Effector memory CD4-positive, alpha-beta T cell (primary cell): ENCODE measurements around the gene SPATA46.

Experiments used
- DNase-seq, 3 donors: peaks; one replicate each; pipeline ENCODE4 v3.0.0-alpha.2; 2020
- H3K27ac ChIP-seq: 2 replicates; pipeline ENCODE4 v1.7.0; 2013; ENCODE audit warnings: mild to moderate bottlenecking, low read length, moderate library complexity; ENCODE audit not compliant: insufficient read depth, poor library complexity, severe bottlenecking
- H3K27me3 ChIP-seq: replicated peaks from 2 replicates; pipeline ENCODE4 v1.7.0; 2013; ENCODE audit warnings: mild to moderate bottlenecking, low read length; ENCODE audit not compliant: insufficient read depth, control insufficient read depth, poor library complexity, severe bottlenecking
- H3K36me3 ChIP-seq: 2 replicates; pipeline ENCODE4 v1.7.0; 2013; ENCODE audit warnings: mild to moderate bottlenecking, low read length, moderate library complexity; ENCODE audit not compliant: control insufficient read depth, insufficient read depth
- H3K4me1 ChIP-seq: 2 replicates; pipeline ENCODE4 v1.7.0; 2013; ENCODE audit warnings: low read length, mild to moderate bottlenecking; ENCODE audit not compliant: control insufficient read depth, insufficient read depth, poor library complexity, severe bottlenecking
- H3K4me3 ChIP-seq: 2 replicates; pipeline ENCODE4 v1.7.0; 2013; ENCODE audit warnings: low read length, low read depth, mild to moderate bottlenecking; ENCODE audit not compliant: insufficient read depth, poor library complexity, severe bottlenecking
- H3K9me3 ChIP-seq: 2 replicates; pipeline ENCODE4 v1.7.0; 2013; ENCODE audit warnings: mild to moderate bottlenecking, low read length, moderate library complexity; ENCODE audit not compliant: control insufficient read depth

The SPATA46 gene

GRCh38 chr1:162336621-162337285 lies 39.9 kb downstream of the SPATA46 start:
- Histone ChIP-seq H3K27ac (no peak overlapping the region), H3K9me3 (no peaks in the 10 kb centered on the region), H3K27me3 (no peaks in the 10 kb centered on the region), H3K4me3 (no peak overlapping the region), H3K4me1 (no peaks in the 10 kb centered on the region), H3K36me3 (no peaks in the 10 kb centered on the region)
- no peak for DNase-seq

- Histone ChIP-seq H3K4me3 (no peak overlapping the region), H3K27me3 (no peaks in the 10 kb centered on the region), H3K9me3 (no peaks in the 10 kb centered on the region), H3K4me1 (no peaks in the 10 kb centered on the region), H3K27ac (no peak overlapping the region), H3K36me3 (no peaks in the 10 kb centered on the region)
- no peak for DNase-seq
These were observed 41.5 kb downstream of the SPATA46 start for GRCh38 chr1:162335126-162335525.

DNA sequence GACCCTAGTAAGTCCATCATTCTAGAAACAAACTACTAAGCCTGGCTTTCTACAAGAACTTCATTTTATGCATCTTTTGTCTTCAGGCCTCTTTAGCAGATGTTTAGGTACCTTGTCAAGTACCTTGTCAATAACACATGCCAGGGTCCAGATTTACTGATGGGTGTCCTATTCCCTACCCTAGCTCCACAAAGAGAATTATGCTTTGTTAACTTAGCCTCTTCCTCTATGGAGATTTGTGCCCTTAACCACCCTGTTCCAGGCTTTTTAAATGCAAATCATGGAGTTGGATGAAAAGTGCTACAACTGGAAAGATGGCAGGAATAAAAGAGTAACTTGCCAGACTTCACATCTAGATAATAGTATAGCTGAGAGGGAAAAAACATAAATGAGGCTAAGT lies 42.7 kb downstream of the SPATA46 start:
- DNase-seq: no peak
- Histone ChIP-seq H3K4me3 (no peak overlapping the region), H3K36me3 (no peaks in the 10 kb centered on the region), H3K27ac (no peak overlapping the region), H3K27me3 (no peaks in the 10 kb centered on the region), H3K9me3 (no peaks in the 10 kb centered on the region), H3K4me1 (no peaks in the 10 kb centered on the region)

GRCh38 chr1:162329826-162330225 lies 46.8 kb downstream of the SPATA46 start:
- H3K9me3 ChIP-seq: no peaks in the 10 kb centered on the region
- no peak overlapping the region for H3K27ac ChIP-seq
- no peaks in the 10 kb centered on the region for H3K36me3 ChIP-seq
- no peaks in the 10 kb centered on the region for H3K27me3 ChIP-seq
- no peaks in the 10 kb centered on the region for H3K4me1 ChIP-seq
- DNase-seq: no peak
- H3K4me3 ChIP-seq: no peak overlapping the region

DNA sequence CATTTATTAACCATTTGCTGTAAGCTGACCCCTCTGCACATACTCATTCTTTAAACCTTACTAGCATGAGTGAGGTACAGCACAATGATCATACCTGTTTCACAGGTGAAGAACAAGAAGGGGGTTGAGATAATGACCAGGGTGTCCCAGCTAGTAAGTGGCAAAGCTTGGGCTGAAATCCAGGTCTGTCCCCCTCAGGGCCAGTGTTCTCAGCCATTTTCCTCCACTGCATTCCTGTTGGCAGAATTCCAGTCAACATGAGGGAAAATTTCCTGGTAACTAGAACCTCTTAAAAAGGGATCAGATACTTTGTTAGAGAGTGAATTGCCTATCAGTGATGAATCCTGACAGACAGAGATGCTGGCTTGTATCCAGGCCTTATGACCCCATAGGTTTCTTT lies 48.1 kb downstream of the SPATA46 start:
- no peak for DNase-seq
- H3K9me3 ChIP-seq: no peaks in the 10 kb centered on the region
- no peaks in the 10 kb centered on the region for H3K36me3 ChIP-seq
- no peak overlapping the region for H3K27ac ChIP-seq
- H3K4me1 ChIP-seq: no peaks in the 10 kb centered on the region
- no peak overlapping the region for H3K4me3 ChIP-seq
- no peaks in the 10 kb centered on the region for H3K27me3 ChIP-seq

GRCh38 chr1:162327788-162328165 lies 48.9 kb downstream of the SPATA46 start:
- Histone ChIP-seq H3K9me3 (no peaks in the 10 kb centered on the region), H3K4me3 (no peak overlapping the region), H3K27ac (no peak overlapping the region), H3K36me3 (no peaks in the 10 kb centered on the region), H3K4me1 (no peaks in the 10 kb centered on the region), H3K27me3 (no peaks in the 10 kb centered on the region)
- no peak for DNase-seq

GRCh38 chr1:162327144-162327787 lies 49.4 kb downstream of the SPATA46 start:
- Histone ChIP-seq H3K36me3 (no peaks in the 10 kb centered on the region), H3K27me3 (no peaks in the 10 kb centered on the region), H3K9me3 (no peaks in the 10 kb centered on the region), H3K27ac (no peak overlapping the region), H3K4me3 (no peak overlapping the region), H3K4me1 (no peaks in the 10 kb centered on the region)
- no peak for DNase-seq

- Histone ChIP-seq H3K9me3 (no peaks in the 10 kb centered on the region), H3K27ac (no peak overlapping the region), H3K27me3 (no peaks in the 10 kb centered on the region), H3K4me1 (no peaks in the 10 kb centered on the region), H3K4me3 (no peak overlapping the region), H3K36me3 (no peaks in the 10 kb centered on the region)
- DNase-seq: no peak
These were observed 50.1 kb downstream of the SPATA46 start for GRCh38 chr1:162326559-162326958.

DNA sequence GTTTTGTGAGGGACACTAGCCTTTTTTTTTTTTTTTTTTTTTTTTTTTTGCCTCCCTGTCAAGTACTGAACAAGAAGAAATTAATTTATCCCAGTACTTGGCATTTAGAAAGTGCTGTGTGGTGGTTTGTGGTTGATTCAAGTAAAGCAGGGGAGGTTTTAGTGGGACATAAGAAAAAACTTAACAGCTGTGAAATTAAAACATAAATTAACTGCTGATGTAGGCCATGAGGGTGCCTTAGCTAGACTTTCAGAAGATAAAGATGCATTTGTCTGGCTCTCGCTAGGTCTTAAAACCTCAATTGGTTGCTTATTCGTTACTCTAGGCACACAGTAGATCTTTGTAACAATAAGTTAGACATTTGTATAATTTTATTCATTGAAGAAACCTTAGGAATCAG lies 52.3 kb downstream of the SPATA46 start:
- Histone ChIP-seq H3K27me3 (no peaks in the 10 kb centered on the region), H3K4me3 (no peak overlapping the region), H3K4me1 (no peaks in the 10 kb centered on the region), H3K27ac (no peak overlapping the region), H3K9me3 (no peaks in the 10 kb centered on the region), H3K36me3 (no peaks in the 10 kb centered on the region)
- no peak for DNase-seq
